ENCODE data around the gene TAS2R7. TPM values are rescaled to one million over a fixed set of nuclear protein-coding genes. Genes with fewer than 3 reads are reported as not detected.

Gene TAS2R7
- not detected for total RNA-seq

GRCh38 chr12:10802587-10802986 lies at the start of gene TAS2R7:
TSS of gene TAS2R7 (minus strand) at chr12:10802627. CDS start at chr12:10802570, 57 bp downstream.
- CTCF ChIA-PET = no interaction called here
- Mint-ChIP-seq H3K27me3 (ENCODE audit: low read depth) (peaks cover 30% of the 10 kb centered on the region), H3K9me3 (ENCODE audit: insufficient read depth) (no peaks in the 10 kb centered on the region), H3K4me1 (ENCODE audit: low read depth) (no peaks in the 10 kb centered on the region), H3K27ac (no peak within 1 kb of the TSS), H3K36me3 (ENCODE audit: low read depth) (no peaks in the 10 kb centered on the region), H3K4me3 (no peak within 1 kb of the TSS)
- ATAC-seq (no peak), DNase-seq (no peak)
- POLR2A ChIA-PET = no interaction called here

- Mint-ChIP-seq H3K4me3 (no peak overlapping the region), H3K9me3 (ENCODE audit: insufficient read depth) (peaks cover 8% of the 10 kb centered on the region), H3K27ac (peak overlapping the region; percentile 62), H3K4me1 (ENCODE audit: low read depth) (peaks cover 44% of the 10 kb centered on the region), H3K27me3 (ENCODE audit: low read depth) (no peaks in the 10 kb centered on the region), H3K36me3 (ENCODE audit: low read depth) (peaks cover 58% of the 10 kb centered on the region)
- ChIA-PET POLR2A (interaction anchor here (0.9 to 1.5 kb wide), 3 partner anchors 321 to 694 kb away, joined by 3 to 5 read pairs (median 3); no protein-coding TSS in a partner anchor), CTCF (interaction anchor here (0.6 kb wide), 1 partner anchor 11 kb away, joined by 3 read pairs; no protein-coding TSS in a partner anchor)
- ATAC-seq (no peak), DNase-seq (no peak)
Observed at GRCh38 chr12:10851243-10851858, 48.9 kb upstream of the TAS2R7 start.

- DNase-seq = peak; percentile 84
- H3K9me3 Mint-ChIP-seq (ENCODE audit: insufficient read depth) = no peaks in the 10 kb centered on the region
- no peaks in the 10 kb centered on the region for H3K27me3 Mint-ChIP-seq (ENCODE audit: low read depth)
- CTCF ChIA-PET = interaction anchor here (0.8 to 1.0 kb wide), 4 partner anchors 23 to 110 kb away, joined by 3 read pairs; partner anchors contain the start of gene TAS2R10
- POLR2A ChIA-PET = interaction anchor here (1.5 kb wide), 1 partner anchor 322 kb away, joined by 5 read pairs; no protein-coding TSS in a partner anchor
- peaks cover 51% of the 10 kb centered on the region for H3K36me3 Mint-ChIP-seq (ENCODE audit: low read depth)
- ATAC-seq = peak; percentile 89
- H3K27ac Mint-ChIP-seq = peak within 1 kb of the TSS; percentile 80
- peak within 1 kb of the TSS; percentile 2 for H3K4me3 Mint-ChIP-seq
- peaks cover 44% of the 10 kb centered on the region for H3K4me1 Mint-ChIP-seq (ENCODE audit: low read depth)
Observed at GRCh38 chr12:10849425-10849878, 47.0 kb upstream of the TAS2R7 start, which contains the start of gene PRR4. TSS of gene PRR4 (minus strand) at chr12:10849475. CDS start at chr12:10849437, 38 bp downstream.

DNA sequence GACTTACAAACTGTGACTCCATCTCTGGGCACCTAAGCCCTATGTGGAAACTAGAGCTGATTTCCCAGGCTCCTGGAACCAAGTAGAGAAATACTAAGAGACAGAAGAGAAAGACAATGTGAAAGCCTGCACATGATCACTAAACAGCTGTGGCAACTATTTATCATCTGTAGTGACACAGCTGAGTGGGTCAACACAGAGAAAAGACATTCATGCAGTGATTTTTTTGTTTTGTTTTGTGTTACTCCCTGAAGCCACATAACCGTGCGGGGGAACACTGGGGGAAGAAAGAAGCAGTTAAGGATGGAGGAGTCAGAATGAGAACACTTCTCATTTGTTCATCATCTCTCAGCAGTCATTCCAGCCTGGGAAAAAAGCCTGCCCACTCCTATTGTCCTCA lies 45.3 kb upstream of the TAS2R7 start:
- H3K9me3 Mint-ChIP-seq (ENCODE audit: insufficient read depth) = no peaks in the 10 kb centered on the region
- no peak overlapping the region for H3K4me3 Mint-ChIP-seq
- DNase-seq (no peak), ATAC-seq (no peak)
- H3K27me3 Mint-ChIP-seq (ENCODE audit: low read depth) = no peaks in the 10 kb centered on the region
- ChIA-PET CTCF (interaction anchor here (0.7 kb wide), 1 partner anchor 21 kb away, joined by 3 read pairs; no protein-coding TSS in a partner anchor), POLR2A (interaction anchor here (0.7 kb wide), 1 partner anchor 151 kb away, joined by 3 read pairs; no protein-coding TSS in a partner anchor)
- peak overlapping the region; percentile 46 for H3K27ac Mint-ChIP-seq
- H3K36me3 Mint-ChIP-seq (ENCODE audit: low read depth) = peaks cover 50% of the 10 kb centered on the region
- peaks cover 42% of the 10 kb centered on the region for H3K4me1 Mint-ChIP-seq (ENCODE audit: low read depth)

DNA sequence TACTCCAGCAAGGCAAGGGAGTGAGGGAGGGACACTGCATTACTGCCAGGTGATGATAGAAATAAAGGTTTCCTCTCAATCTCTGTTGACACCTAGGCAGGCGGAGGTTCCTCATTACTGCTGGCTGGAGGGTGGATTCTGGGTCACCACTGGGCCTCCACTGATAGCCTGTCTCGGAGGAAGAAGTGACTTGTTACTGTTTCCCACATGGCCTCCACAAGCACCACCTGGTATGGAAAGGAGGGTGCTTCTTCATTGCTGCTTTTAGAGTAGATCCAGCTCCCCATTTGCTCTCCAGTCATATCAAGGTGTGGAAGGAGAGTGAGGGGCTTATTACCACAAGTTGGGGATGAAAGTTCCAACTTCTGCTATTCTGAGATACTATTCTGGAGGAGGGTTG lies 40.4 kb upstream of the TAS2R7 start:
- peaks cover 2% of the 10 kb centered on the region for H3K4me1 Mint-ChIP-seq (ENCODE audit: low read depth)
- ATAC-seq (no peak), DNase-seq (no peak)
- peaks cover 21% of the 10 kb centered on the region for H3K36me3 Mint-ChIP-seq (ENCODE audit: low read depth)
- no peaks in the 10 kb centered on the region for H3K27me3 Mint-ChIP-seq (ENCODE audit: low read depth)
- CTCF ChIA-PET = no interaction called here
- no peak overlapping the region for H3K27ac Mint-ChIP-seq
- H3K9me3 Mint-ChIP-seq (ENCODE audit: insufficient read depth) = no peaks in the 10 kb centered on the region
- no peak overlapping the region for H3K4me3 Mint-ChIP-seq
- POLR2A ChIA-PET = no interaction called here

DNA sequence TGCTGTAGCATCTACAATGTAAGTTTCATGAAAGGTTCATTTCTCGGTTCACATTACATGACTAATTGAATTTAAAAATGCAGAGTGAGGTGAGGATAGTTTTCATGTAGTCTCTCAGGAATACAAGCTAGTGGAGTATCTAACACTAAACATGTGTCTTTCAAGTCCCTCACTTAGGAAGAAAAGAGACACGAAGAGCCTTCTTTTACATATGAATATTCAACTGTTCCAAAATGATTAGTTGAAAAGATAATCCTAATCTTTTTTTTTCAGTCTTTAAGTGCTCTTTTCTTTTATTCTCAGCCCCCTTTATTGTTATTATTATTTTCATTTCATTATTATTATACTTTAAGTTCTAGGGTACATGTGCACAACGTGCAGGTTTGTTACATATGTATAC lies 36.0 kb upstream of the TAS2R7 start:
- CTCF ChIA-PET = no interaction called here
- Mint-ChIP-seq H3K4me1 (ENCODE audit: low read depth) (no peaks in the 10 kb centered on the region), H3K27me3 (ENCODE audit: low read depth) (no peaks in the 10 kb centered on the region), H3K27ac (no peak overlapping the region), H3K9me3 (ENCODE audit: insufficient read depth) (no peaks in the 10 kb centered on the region), H3K36me3 (ENCODE audit: low read depth) (peaks cover 4% of the 10 kb centered on the region), H3K4me3 (no peak overlapping the region)
- DNase-seq = no peak
- no peak for ATAC-seq
- POLR2A ChIA-PET = no interaction called here

- no peaks in the 10 kb centered on the region for H3K9me3 Mint-ChIP-seq (ENCODE audit: insufficient read depth)
- no peak overlapping the region for H3K27ac Mint-ChIP-seq
- CTCF ChIA-PET = no interaction called here
- peaks cover 1% of the 10 kb centered on the region for H3K36me3 Mint-ChIP-seq (ENCODE audit: low read depth)
- DNase-seq = no peak
- H3K4me1 Mint-ChIP-seq (ENCODE audit: low read depth) = no peaks in the 10 kb centered on the region
- ATAC-seq = no peak
- POLR2A ChIA-PET = no interaction called here
- no peak overlapping the region for H3K4me3 Mint-ChIP-seq
- no peaks in the 10 kb centered on the region for H3K27me3 Mint-ChIP-seq (ENCODE audit: low read depth)
Observed at GRCh38 chr12:10829994-10830393, 27.6 kb upstream of the TAS2R7 start.

DNA sequence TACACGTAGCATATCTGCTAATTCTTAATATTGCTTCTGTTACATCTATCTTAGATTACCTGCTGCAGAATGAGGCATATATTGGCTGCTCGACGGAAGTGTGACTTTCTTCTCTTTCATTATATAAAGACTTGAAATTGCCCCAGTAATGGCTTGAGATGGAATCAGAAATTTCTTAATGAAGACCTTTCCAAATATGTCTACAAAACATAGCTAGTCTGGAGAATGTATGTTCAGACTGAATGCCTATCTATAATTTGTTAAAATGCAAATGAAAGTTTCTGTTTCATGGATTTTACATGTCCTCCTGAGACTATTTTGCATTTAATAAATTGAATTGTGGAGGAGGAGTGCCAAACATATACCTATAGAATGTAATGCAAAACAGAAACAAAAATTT lies 23.8 kb upstream of the TAS2R7 start, which contains the start of gene TAS2R10:
TSS of gene TAS2R10 (minus strand) at position 101 of the 400 bp plus-strand sequence. CDS start at position 12, 89 bp downstream.
- POLR2A ChIA-PET = no interaction called here
- H3K9me3 Mint-ChIP-seq (ENCODE audit: insufficient read depth) = no peaks in the 10 kb centered on the region
- ATAC-seq (no peak), DNase-seq (no peak)
- H3K27ac Mint-ChIP-seq = no peak within 1 kb of the TSS
- no peaks in the 10 kb centered on the region for H3K4me1 Mint-ChIP-seq (ENCODE audit: low read depth)
- H3K27me3 Mint-ChIP-seq (ENCODE audit: low read depth) = no peaks in the 10 kb centered on the region
- no peak within 1 kb of the TSS for H3K4me3 Mint-ChIP-seq
- H3K36me3 Mint-ChIP-seq (ENCODE audit: low read depth) = peaks cover 1% of the 10 kb centered on the region
- CTCF ChIA-PET = interaction anchor here (1.6 kb wide), 1 partner anchor 23 kb away, joined by 3 read pairs; the partner anchor contains the start of gene PRR4

DNA sequence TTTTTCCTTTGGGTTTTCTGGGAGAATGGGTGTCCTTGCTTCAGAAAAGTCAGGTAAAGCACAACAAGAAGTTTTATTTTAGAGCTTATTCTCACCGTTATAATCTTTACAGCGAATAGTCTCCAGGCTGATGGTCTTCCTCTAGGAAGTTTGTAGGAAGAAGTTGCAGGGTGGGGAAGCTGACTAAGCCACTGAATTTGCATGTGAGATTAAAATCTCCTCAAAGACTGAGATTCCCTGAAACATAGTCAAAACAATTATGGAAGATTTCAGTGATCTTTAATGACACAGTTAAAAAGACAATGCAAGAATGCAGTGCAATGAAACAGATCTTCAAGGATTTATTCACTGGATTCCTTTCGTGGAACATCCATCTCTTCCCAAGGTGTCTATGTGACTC lies 22.5 kb upstream of the TAS2R7 start:
- Mint-ChIP-seq H3K9me3 (ENCODE audit: insufficient read depth) (no peaks in the 10 kb centered on the region), H3K27ac (no peak overlapping the region), H3K4me1 (ENCODE audit: low read depth) (no peaks in the 10 kb centered on the region), H3K36me3 (ENCODE audit: low read depth) (no peaks in the 10 kb centered on the region), H3K4me3 (no peak overlapping the region), H3K27me3 (ENCODE audit: low read depth) (no peaks in the 10 kb centered on the region)
- CTCF ChIA-PET = no interaction called here
- POLR2A ChIA-PET = no interaction called here
- no peak for ATAC-seq
- DNase-seq = no peak

- Mint-ChIP-seq H3K9me3 (ENCODE audit: insufficient read depth) (peaks cover 6% of the 10 kb centered on the region), H3K36me3 (ENCODE audit: low read depth) (no peaks in the 10 kb centered on the region), H3K27me3 (ENCODE audit: low read depth) (peaks cover 44% of the 10 kb centered on the region), H3K27ac (no peak overlapping the region), H3K4me1 (ENCODE audit: low read depth) (no peaks in the 10 kb centered on the region), H3K4me3 (no peak overlapping the region)
- DNase-seq = no peak
- ATAC-seq = no peak
- POLR2A ChIA-PET = no interaction called here
- CTCF ChIA-PET = no interaction called here
Observed at GRCh38 chr12:10811883-10812536, 9.6 kb upstream of the TAS2R7 start.

GRCh38 chr12:10810068-10810467 lies 7.6 kb upstream of the TAS2R7 start, which contains the start of gene TAS2R9:
TSS of gene TAS2R9 (minus strand) at chr12:10810168. CDS start at chr12:10810075, 93 bp downstream.
- peaks cover 47% of the 10 kb centered on the region for H3K27me3 Mint-ChIP-seq (ENCODE audit: low read depth)

GRCh38 chr12:10807186-10807585 lies 4.8 kb upstream of the TAS2R7 start, which contains the start of gene TAS2R8:
TSS of gene TAS2R8 (minus strand) at chr12:10807286. CDS start at chr12:10806980, 306 bp downstream.
- no peaks in the 10 kb centered on the region for H3K36me3 Mint-ChIP-seq (ENCODE audit: low read depth)

More at GRCh38 chr12:10810068-10810467, 7.6 kb upstream of the TAS2R7 start, which contains the start of gene TAS2R9:
- DNase-seq (no peak), ATAC-seq (no peak)
- POLR2A ChIA-PET = no interaction called here
- Mint-ChIP-seq H3K4me3 (no peak within 1 kb of the TSS), H3K36me3 (ENCODE audit: low read depth) (no peaks in the 10 kb centered on the region), H3K9me3 (ENCODE audit: insufficient read depth) (peaks cover 4% of the 10 kb centered on the region), H3K4me1 (ENCODE audit: low read depth) (no peaks in the 10 kb centered on the region), H3K27ac (no peak within 1 kb of the TSS)
- CTCF ChIA-PET = no interaction called here

More at GRCh38 chr12:10807186-10807585, 4.8 kb upstream of the TAS2R7 start, which contains the start of gene TAS2R8:
- CTCF ChIA-PET = no interaction called here
- DNase-seq (no peak), ATAC-seq (no peak)
- H3K9me3 Mint-ChIP-seq (ENCODE audit: insufficient read depth) = no peaks in the 10 kb centered on the region
- no peak within 1 kb of the TSS for H3K27ac Mint-ChIP-seq
- POLR2A ChIA-PET = no interaction called here
- H3K4me3 Mint-ChIP-seq = no peak within 1 kb of the TSS
- no peaks in the 10 kb centered on the region for H3K4me1 Mint-ChIP-seq (ENCODE audit: low read depth)
- H3K27me3 Mint-ChIP-seq (ENCODE audit: low read depth) = peaks cover 42% of the 10 kb centered on the region

Measured in activated CD8-positive, alpha-beta T cell treated with anti-CD3 and anti-CD28 coated beads, Interleukin-2, amount 10 ng/mL, durations not matched to agents 7 days and 5 days (primary cell).